Measurements from ENCODE around the gene VSX1. TPM values are rescaled to one million over a fixed set of nuclear protein-coding genes. Genes with fewer than 3 reads are reported as not detected.

Gene VSX1
- total RNA-seq, 4 donors from 2014 or later = not detected

GRCh38 chr20:25097498-25097897 lies 15.6 kb upstream of the VSX1 start:
- Histone ChIP-seq H3K36me3 (no peaks in the 10 kb centered on the region), H3K27me3 (no peaks in the 10 kb centered on the region), H3K4me3 (no peak overlapping the region), H3K9me3 (no peaks in the 10 kb centered on the region), H3K4me1 (no peaks in the 10 kb centered on the region), H3K27ac (no peak overlapping the region)
- TF ChIP-seq CTCF (IDR thresholded peaks at IDR 0.05) (no peak), POLR2A (IDR thresholded peaks at IDR 0.05) (no peak)
- DNase-seq = no peak

- peak in 2 of 3 donors; percentile 60 to 82 for DNase-seq
- Histone ChIP-seq H3K4me3 (no peak overlapping the region), H3K4me1 (no peaks in the 10 kb centered on the region), H3K9me3 (no peaks in the 10 kb centered on the region), H3K36me3 (no peaks in the 10 kb centered on the region), H3K27me3 (no peaks in the 10 kb centered on the region), H3K27ac (peak overlapping the region in 1 of 4 donors; percentile 42)
- no peak for TF ChIP-seq POLR2A (IDR thresholded peaks at IDR 0.05)
- TF ChIP-seq CTCF (IDR thresholded peaks at IDR 0.05) = no peak
Measured at GRCh38 chr20:25090492-25091429, 8.8 kb upstream of the VSX1 start.

GRCh38 chr20:25089662-25090061 lies 7.7 kb upstream of the VSX1 start:
- Histone ChIP-seq H3K9me3 (no peaks in the 10 kb centered on the region), H3K27ac (no peak overlapping the region), H3K4me1 (no peaks in the 10 kb centered on the region), H3K36me3 (no peaks in the 10 kb centered on the region), H3K27me3 (peaks cover 0 to 8% of the 10 kb centered on the region in 2 donors), H3K4me3 (no peak overlapping the region)
- no peak for TF ChIP-seq POLR2A (IDR thresholded peaks at IDR 0.05)
- TF ChIP-seq CTCF (IDR thresholded peaks at IDR 0.05) = no peak
- DNase-seq = no peak

- H3K4me3 ChIP-seq = no peak overlapping the region
- H3K27ac ChIP-seq = no peak overlapping the region
- no peaks in the 10 kb centered on the region for H3K9me3 ChIP-seq
- H3K27me3 ChIP-seq = peaks cover 0 to 13% of the 10 kb centered on the region in 2 donors
- no peaks in the 10 kb centered on the region for H3K36me3 ChIP-seq
- H3K4me1 ChIP-seq = no peaks in the 10 kb centered on the region
- DNase-seq = no peak
- TF ChIP-seq POLR2A (IDR thresholded peaks at IDR 0.05) (no peak), CTCF (IDR thresholded peaks at IDR 0.05) (no peak)
Measured at GRCh38 chr20:25089096-25089495, 7.2 kb upstream of the VSX1 start.

- Histone ChIP-seq H3K36me3 (no peaks in the 10 kb centered on the region), H3K4me3 (no peak overlapping the region), H3K9me3 (no peaks in the 10 kb centered on the region), H3K27ac (no peak overlapping the region), H3K4me1 (peaks cover 0 to 2% (median 0%) of the 10 kb centered on the region in 4 donors), H3K27me3 (peaks cover 0 to 22% of the 10 kb centered on the region in 2 donors)
- TF ChIP-seq CTCF (IDR thresholded peaks at IDR 0.05) (no peak), POLR2A (IDR thresholded peaks at IDR 0.05) (no peak)
- no peak for DNase-seq
Measured at GRCh38 chr20:25088267-25088666, 6.3 kb upstream of the VSX1 start.
